Thyroid gland (tissue), 4 donors: ENCODE measurements around the gene KLC3.

Experiments used
- CTCF ChIP-seq, 6 experiments: fragments of 200-600 bp in 3 of 6; fragments of 450-650 bp in 3 of 6; sonication (generic) in 3 of 6; IDR thresholded peaks; one replicate each; pipeline ENCODE4 v1.5.1; 2016 to 2019; ENCODE audit warnings: antibody characterized with exemption in 6 of 6, mild to moderate bottlenecking in 2 of 6, inconsistent platforms in 1 of 6, moderate library complexity in 1 of 6
- POLR2A ChIP-seq, 2 donors: fragments of 450-650 bp; IDR thresholded peaks; one replicate each; pipeline ENCODE4 v1.6.1; 2017; ENCODE audit warnings: antibody characterized with exemption in 2 of 2, mild to moderate bottlenecking in 2 of 2, moderate library complexity in 1 of 2

DNA sequence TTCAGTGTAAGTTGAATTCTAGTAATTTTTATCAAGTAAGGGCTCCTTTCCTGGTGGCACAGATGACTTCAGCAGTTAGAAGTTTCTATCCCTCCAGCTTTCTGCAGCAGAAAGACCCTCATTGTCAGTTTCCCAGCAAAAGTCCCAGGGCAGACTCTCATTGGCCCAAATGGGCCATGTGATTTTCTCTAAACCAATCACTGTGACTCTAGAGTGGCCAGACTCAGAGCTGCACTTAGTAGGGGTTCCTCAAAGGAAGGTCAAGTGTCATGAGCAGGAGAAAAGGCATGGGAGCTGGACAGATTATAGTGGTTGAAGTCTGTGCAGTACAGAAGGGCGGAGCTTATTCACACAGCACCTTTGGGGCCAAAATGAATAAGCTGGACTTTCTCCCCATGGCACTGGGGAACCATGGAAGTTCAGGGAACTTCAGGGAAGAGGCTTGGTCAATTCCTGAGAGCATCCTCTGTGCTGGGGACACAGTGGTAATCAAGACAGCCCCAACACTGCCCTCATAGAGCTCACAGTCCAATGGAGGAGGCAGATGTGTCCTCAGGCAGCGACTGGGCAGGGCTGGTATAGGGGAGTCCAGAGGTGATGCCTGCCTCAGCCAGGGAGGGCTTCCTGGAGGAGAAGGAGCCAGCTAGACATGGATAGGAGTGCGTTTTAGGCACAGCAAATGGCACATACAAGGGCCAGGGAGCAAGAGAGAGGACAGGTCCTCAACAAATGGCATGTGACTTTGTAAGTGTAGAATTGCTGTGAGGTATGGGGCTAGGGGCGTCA lies 36.2 kb upstream of the KLC3 start:
- TF ChIP-seq POLR2A (IDR thresholded peaks at IDR 0.05) (no peak), CTCF (IDR thresholded peaks at IDR 0.05) (no peak)
